ENCODE measurements around the gene SYT17.

DNA sequence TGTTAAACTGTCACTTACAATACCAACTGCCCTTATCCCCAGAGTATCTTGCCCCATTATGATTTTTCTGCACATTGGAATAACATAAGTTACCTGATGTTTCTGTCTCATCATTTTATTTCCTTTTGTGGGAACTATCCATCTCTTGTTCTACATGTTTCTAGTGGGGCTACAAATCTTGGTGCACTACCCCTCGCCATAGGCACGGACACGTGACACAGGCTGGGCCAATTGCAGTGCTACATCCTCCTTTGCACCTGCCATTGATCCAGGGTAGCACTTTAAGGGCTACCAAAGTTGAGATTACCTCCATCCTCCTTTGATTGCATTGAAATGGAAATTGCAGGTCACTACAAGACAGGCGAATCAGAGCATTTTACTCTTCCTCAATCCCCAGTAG lies 14.2 kb upstream of the SYT17 start:
- TF ChIP-seq CTCF (IDR thresholded peaks at IDR 0.05; ENCODE audit: low read length) (no peak), EZH2 (IDR thresholded peaks at IDR 0.05; ENCODE audit: borderline replicate concordance, low read length) (no peak)

Measured in OCI-LY1 (cell line).